ENCODE results near the gene UBQLN3.

Gene UBQLN3

DNA sequence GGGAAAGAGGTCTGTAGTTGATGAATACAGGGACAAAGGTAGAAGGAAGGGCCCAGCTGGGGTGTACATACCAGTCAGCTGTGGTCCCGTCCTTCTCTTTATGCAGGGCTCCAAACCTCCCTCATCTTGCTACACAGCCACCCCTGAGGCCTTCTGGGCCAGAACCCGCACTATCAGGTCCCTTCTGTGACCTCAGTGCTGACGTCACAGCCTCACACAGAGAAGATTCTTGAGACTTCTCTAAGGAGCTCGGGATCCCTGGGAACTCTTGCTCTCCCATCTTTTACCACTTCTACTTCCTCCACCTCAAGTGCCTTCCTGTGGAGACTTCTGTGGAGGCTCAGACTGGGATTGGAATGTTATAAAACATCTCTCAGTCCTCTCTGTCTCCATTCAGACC, at the start of gene UBQLN3:
Gene UBQLN3, minus strand, starts transcription at position 155 of the 400 bp plus-strand sequence. CDS start 399 bp downstream, outside the sequence.
- no peak for DNase-seq (ENCODE audit: low spot score)

DNA sequence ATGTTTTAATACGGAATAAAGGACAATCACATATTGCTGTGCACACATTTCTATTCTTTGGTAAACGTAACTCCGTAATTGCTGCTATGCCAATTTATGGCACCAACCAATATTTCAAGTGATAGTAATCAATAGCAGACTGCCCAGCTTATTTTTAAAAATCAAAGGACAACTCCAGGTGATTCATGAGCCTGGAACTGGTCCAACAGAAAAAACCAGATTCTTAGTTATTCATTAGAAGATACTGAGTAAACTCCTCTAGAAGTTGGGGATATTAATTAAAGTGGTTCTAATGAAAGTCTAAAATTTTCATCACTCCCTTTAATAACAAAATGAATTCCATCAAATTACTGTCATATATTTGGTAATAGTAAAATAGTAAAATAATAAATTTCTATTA, 48.0 kb upstream of the UBQLN3 start:
- DNase-seq (ENCODE audit: low spot score), result no peak

DNA sequence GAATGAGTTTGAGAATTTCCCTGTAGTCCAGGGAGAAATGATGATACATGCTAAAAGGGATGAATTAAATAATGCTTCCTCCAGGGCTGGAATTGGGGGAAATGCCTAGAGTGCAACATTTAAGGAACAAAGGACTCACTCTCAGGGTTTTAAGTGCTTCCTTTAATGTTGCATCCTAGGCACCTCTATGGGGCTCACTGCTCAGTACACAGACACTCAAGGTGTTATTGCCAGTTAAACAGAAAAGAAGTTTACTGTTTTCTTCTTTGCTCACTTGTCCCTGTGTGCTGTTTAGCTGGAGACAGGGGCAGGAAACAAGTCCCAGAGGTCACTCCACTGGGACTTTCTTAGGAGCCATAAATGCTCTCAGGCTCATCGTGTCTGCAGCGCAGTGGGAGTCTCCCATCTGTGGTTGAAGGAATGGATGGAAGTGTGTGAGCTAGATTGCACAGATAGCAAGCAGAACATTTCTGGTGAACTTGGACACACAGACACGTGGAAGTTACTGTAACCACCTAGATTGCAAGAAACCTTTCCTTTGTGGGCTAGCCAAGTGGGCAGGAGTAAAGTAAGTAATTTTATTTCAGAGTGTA, 46.9 kb upstream of the UBQLN3 start:
- DNase-seq (ENCODE audit: low spot score), result no peak

DNA sequence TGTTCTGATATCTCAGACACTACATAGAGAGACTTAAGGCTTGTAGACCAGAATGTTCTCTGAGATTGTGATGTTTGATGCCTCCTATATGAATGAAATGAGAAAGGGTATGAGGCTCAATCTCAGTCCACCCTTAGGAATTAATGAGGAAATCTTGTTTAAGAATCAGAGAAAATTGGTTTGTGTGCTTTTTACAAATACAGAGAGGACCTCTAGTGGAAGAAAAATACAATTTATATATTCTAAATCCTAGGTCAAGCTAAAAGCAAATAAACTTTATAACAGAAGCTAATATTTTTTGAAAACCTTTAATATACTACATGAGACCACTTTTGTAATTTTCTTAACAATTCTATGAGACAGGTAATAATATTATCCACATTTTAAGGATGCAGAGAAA, 43.6 kb upstream of the UBQLN3 start:
- DNase-seq (ENCODE audit: low spot score), result no peak

DNA sequence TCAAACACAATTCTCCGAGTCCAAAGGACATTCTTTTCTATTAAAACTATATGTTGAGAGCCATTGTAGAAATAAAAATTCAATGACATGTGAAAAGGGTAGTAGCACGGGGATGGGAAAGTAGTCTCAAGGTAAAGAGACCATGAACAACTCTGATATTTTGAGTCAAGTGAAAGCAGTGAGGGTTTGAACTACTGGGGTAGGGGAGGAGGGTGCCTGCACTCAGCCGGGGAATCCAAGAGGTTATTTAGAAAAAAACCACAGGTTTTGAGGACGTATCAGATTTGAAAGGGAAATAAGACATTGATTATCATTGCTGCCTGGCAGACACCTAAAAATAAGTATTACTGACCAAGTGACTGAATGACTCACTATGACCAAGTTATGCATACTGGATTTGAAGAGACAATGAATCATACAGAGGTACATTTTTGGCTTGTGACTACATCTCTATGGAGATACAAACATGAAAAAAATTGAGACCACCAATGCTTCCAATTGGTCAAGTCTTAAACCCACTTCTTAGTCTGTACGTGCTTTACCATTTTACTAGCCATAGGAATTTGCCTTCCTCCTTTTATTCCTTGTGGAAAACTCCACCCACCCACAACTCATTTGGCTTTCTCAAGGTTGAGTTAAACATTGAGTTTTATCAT, 40.8 kb upstream of the UBQLN3 start:
- no peak for DNase-seq (ENCODE audit: low spot score)

DNA sequence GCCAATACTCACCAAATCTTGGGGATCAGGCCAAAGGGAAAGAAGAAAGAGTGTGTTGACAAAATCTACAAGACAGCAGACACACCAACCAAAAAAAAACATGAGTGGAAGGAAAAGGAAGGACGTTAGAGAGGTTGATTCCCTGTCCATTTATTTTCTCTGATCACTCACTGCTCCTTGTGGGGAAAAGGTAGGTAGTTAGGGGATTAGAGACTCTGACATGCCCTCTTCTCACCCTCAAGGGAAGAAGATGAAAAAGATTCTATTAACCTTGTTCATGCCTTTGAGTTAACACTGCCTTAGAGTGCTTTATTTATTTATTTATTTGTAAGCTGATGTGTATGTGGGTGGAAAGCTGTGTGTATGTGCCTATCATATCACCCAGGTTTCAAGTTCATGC, 38.7 kb upstream of the UBQLN3 start, which contains the start of gene OR52H1:
Gene OR52H1, minus strand, starts transcription at position 101 of the 400 bp plus-strand sequence. CDS start 3,035 bp downstream, outside the sequence.
- DNase-seq (ENCODE audit: low spot score), result no peak

DNA sequence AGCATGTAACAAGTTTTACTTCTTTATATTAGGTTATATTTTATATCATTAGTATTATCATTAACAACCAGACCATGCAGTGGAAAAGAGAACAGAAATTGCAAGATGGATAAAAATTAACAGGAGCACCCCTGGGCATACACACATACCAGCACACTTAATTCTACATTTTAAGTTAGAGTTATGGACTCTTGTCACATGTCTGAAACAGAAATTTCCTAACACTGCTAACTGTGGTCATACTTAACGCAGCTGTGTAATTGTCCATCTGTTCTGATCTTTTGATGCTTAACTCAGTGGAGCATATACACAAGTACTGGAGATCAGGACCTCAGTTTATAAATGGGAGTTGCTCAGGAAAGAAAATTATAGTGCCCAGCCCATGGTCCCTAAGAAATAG, 38.2 kb upstream of the UBQLN3 start:
- no peak for DNase-seq (ENCODE audit: low spot score)

DNA sequence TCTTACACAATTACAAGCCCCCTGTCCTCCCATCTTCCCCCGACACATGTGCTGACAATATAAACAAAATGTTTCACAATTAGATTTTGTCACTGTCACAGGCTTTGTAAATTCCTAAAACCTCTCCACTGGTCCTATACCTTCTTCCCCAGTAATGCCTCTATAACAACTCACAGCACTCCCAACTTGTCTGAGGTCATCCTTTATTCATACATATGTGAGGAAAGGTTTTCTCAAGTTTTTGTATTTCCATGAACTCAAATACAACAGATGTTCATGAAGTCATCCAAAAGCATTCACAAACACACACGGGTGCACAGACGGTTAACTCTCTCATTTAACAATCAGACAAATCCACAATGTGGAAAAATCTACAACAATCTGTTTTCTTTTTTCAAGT, 36.7 kb upstream of the UBQLN3 start:
- DNase-seq (ENCODE audit: low spot score), result no peak

DNA sequence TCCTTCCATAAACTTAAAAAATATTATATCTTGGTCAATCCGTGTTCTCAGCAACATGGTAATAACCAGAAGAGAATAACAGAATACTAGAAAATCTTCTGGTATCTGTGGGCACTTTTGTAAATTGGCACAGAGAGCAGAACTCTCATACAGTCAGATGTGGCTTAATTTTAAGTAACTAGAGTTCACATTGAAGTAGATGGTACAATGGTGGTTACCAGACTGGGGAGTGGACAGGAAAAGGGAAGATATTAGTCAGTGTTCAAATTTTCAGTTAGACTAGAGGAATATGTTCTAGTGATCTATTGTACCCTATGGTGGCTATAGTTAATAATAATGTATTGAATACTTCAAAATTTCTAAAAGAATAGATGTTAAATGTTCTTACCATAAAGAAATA, 31.7 kb upstream of the UBQLN3 start:
- DNase-seq (ENCODE audit: low spot score), result no peak

DNA sequence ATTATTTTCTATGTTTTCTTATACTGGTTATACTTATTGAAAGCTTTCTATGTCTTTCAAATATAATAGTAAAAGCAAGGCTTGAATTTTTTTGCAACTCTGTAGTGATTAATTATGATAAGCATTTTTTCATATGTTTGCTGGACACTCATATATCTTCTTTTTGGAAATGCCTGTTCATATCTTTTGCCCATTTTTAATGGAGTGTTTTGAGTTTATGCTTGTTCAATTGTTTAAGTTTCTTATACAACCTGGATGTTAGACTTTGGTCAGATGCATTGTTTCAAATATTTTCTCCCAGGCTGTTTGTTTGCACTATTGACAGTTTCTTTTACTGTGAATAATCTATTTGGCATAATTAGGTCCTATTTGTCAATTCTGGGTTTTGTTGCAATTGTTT, 26.7 kb upstream of the UBQLN3 start:
- no peak for DNase-seq (ENCODE audit: low spot score)

DNA sequence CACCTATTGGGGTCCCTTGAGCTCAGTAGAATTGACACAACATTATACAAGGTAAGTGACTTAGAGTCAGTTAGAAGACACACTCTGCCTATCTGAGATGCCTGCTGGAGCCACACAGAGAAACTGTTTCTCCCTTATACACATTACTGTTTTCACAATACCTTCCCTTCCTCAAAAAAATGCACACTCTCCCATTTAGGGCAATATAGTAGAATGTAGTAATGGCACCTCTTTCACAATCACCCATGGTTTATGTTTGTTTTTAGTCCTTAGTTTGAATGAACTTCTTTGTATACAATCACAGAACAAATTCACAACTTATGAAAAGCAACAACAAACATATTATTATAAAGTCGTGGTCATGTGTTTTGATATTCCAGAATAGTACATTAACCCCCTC, 24.3 kb upstream of the UBQLN3 start:
- DNase-seq (ENCODE audit: low spot score), result no peak

DNA sequence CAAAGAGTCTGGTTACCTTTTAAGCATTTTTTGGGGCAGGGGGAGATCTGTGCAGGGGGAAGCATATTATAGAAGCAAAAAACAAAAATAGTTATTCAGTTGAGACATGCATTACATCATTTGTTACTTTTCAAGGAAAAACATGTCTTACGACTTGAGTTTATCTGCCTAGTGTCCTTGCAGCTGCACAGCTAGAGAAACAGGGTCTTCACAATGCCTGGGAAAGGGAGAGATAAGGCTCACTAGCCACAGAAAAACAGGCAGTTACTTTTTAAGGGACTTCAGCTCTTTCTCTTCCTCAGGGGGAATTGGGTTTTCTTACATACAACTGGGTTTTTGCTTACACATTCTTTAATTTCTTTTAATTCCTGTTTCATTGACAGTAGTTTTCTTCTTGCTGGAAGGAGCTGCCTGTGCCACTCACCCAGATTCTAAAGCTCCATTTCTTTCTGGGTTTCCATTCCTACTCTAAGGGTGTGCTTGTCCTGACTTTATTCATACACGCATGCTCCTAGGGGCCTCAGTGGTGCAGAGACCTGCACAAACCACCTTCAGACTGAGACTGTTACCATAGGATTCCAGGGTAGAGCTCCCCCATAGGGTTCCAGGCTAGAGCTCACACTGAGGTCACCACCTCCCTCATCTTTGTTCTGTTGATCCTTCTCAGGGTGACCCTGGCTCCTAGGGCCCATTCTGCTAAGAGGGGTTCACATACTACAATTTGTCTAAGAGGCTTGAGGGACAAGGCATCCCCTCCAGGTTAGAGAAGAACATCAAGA, 21.5 kb upstream of the UBQLN3 start:
- DNase-seq (ENCODE audit: low spot score), result no peak

DNA sequence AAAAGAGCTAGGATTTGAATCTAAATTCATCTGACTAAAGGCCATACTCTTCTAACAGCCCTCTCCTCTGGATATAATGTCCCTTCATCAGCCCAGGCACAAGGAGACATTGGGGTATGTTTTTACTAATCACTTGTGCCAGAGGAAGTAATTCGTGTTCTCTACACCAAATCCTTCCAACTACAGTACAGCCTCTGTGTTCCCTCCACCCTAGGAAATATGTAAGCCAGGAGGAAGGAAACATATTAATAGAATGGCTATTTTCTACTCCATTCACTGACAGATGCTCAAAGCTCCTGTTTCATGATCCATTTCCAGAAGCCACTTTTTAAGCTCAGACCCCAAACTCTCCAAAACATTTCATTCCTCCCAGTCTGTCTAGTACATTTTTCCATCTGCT, 18.7 kb upstream of the UBQLN3 start:
- DNase-seq (ENCODE audit: low spot score), result no peak

DNA sequence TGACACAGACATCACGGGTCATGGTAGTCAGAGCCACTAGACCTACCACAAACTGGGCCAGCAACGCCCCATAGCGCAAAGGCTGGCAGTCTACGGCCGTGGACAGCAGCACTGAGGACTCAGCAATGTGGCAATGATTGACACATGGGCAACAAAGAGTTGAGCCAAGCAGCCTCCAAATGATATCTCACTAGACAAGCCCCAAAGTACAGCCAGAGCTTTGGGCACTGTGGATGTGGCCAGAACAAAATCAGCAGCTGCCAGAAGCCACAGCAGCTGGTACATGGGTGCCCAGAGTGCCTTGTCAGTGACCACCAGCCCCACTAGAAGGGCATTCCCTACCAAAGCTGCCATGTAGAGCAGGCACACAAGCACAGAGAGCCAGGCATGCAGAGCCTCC, 18.0 kb upstream of the UBQLN3 start:
- no peak for DNase-seq (ENCODE audit: low spot score)

DNA sequence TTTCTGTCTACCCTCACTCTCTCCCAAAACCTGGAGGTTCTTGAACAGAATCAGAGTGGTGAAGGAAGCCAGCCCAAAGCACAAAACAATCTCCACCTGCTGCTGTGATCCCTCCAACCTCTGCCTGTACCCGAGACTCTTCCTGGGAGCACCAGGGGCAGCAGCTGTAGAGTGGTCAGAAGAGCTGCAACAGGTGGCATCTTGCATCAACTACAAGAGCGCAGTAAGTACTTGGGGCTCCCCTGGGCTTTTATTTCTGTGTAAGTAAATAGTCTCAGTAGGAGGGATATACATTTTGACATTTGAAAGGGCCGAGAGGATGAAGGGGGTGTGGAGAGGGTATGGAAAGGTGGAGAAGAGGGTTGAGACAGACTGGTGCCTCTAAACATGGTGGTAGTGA, 15.0 kb upstream of the UBQLN3 start:
- no peak for DNase-seq (ENCODE audit: low spot score)

DNA sequence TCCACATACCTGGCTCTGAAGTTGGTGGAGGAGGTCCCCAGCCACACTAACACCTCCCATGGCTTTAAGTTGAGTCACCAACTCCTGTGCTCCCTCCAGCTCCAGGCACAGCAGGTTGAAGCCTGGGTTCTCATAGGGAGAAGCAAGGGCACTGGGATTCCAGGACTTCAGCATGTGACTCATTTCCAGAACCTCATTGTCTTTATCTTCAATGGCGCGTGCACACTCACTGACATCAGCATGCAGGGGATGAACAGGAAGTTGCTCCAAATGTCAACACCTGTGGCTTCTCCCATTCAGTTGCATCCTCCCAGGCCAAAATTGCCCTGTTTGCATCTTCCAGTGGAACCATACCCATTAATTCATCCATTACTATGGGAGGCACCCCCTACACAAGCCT, 12.6 kb upstream of the UBQLN3 start:
- DNase-seq (ENCODE audit: low spot score), result no peak

DNA sequence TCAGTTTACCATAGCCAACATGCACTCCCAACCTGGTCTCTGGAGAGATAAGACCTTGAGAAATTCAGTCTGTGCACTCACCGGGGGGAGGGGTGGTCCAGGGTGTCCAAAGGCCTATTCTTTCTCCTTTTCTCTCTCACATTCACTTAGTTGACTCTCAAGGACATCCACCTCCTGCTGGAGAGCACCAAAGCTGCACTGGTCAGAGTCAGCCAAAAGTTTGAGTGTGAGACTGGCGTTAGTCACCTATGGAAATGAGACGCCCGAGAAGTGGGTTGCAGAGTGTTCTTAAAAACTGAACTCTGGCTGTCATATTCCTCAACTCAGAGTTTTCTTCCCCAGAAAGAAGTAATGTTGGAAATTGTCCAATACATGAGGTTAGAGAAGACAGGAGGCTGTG, 11.8 kb upstream of the UBQLN3 start:
- DNase-seq (ENCODE audit: low spot score), result no peak

DNA sequence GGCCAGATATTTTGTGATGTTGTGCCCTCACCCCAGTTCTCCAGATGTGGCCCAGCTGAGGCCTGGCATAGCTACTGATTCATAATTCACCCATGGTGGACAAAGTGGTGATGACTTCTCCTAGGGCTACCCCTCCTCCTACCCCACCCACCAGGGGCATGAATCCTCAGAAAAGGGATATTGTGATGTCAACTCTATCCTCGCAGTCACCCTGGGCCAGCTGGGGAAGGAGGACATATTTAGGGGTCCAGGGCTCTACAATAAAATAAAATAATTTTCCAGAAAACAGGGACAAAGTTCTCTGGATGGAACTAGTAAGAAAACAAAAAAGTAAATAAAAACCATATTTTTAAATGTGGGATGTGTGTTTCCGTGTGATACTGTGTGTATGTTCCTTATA, 6.8 kb upstream of the UBQLN3 start, which contains the start of gene UBQLNL:
Gene UBQLNL, minus strand, starts transcription at position 101 of the 400 bp plus-strand sequence. CDS start 258 bp downstream, outside the sequence.
- DNase-seq (ENCODE audit: low spot score), result no peak

DNA sequence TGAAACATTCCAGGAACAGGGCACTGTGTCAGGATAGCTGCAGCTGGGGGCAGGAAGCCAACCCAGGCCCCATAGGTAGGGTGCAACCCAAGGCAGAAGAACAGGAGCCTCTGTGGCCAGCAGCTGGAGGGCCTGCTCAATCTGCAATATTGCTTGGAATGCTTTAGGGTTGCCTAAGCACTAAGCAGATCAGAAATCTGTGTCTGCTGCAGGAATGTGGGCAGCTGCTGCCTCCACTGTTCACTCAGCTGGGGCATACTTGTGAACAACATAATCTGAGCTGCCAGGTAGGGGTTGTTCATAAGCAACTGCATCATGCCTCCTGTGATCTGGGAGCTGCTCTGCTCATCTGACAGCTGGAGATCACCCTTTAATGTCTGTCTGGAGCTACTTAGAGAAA, 5.1 kb upstream of the UBQLN3 start:
- no peak for DNase-seq (ENCODE audit: low spot score)

DNA sequence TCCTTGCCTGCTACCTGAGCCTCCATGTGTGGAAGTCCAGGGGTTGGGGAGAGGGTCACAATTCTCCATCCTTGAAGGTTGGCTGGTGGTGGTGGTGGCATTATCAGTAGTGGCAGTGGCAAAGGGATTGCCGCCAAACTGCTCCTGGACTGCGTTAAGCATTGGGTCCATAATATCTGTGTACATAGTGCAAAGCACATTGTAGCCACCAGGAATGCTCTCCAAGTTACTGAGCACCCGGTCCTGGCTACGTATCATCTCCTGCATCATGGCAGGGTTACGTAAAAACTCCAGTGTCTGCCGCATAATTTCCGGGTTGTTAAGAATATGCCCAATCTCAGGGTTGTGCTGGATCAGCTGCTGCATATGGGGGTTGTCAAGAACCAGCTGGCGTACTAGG, 1.2 kb downstream of the UBQLN3 start:
- DNase-seq (ENCODE audit: low spot score), result no peak

DNA sequence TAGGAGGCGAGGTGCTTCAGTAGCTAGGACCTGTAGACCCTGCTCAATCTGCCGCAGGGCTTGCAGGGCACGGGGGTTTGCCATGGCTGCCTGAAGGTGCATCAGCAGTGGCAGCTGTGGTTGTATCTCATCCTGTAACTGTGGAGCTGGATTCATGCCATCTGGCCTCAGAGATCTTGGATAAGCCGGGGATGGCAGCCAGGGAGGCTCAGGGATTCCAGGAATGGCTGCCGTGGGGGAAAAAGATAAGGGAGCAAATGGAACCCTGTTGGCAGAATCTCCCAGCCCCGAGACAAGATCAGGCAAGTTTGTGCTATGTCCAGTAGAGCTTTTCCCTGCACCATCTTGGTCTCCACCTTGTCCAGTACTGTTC, 1.8 kb downstream of the UBQLN3 start:
- no peak for DNase-seq (ENCODE audit: low spot score)

DNA sequence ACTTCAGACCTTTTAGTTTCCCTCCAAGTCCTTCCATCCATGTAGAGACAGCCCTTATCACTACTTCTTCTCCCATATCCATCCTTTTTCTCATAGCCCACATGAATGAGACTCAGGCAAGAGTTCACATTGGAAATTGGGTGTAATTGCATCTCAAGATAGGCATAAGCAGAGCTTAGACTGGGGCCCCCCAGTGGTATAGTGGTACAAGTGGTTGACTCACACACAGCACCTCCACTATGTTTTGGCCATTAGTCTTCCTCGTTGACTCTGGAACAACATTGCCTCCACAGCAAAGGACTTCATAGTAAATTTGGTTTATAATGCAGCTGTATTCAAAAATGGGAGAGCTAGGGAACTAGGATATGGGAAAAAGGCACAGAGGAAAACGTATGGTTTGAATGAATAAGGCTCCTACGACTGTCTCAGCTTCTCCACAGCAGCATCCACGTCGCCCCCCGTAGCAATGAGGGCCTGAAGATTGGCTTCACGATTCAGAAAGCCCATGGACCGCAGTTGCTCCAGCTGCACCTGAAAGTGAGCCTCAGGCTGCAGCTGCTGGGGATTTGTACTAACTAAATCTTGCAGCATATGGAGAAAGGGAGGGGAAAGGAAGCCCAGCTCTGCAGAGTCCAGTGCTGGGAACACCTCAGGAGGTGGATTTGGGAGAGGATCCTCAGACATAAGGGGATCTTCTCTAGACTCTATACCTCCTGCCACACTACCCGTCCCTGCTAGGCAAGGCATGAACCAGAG, 2.4 kb downstream of the UBQLN3 start:
- DNase-seq (ENCODE audit: low spot score), result no peak
